K562 (cell line): ENCODE results near the gene HIVEP3. TPM values are rescaled to one million over a fixed set of nuclear protein-coding genes. Genes with fewer than 3 reads are reported as not detected.

Experiments used
- ATAC-seq: fragments of 200-7000 bp; cut with Tn5 transposase; 3 replicates; pipeline ENCODE4 v1.9.1; 2020; ENCODE audit warnings: moderate library complexity
- BruUV-seq: library from RNA; stranded (reverse); fragments of 400-500 nt; replicated peaks from 2 replicates; lab custom pipeline; 2021; lab: Mats Ljungman, UMichigan
- CTCF ChIA-PET: fragments of 300-600 bp; formaldehyde crosslinking; extraction: SDS; loops from one replicate; lab custom pipeline; 2021; ENCODE audit warnings: low intra/inter-chr PET ratio; lab: Yijun Ruan, JAX
- POLR2A ChIA-PET: fragments of 300-600, 350-650 bp; sonication (Branson Sonifier 250); formaldehyde crosslinking; extraction: SDS; loops from one replicate; lab custom pipeline; 2021; ENCODE audit warnings: antibody characterized with exemption, inconsistent platforms; lab: Yijun Ruan, JAX
- DNase-seq, 4 experiments: peaks; one replicate each; pipeline versions ENCODE4 v3.0.0 to v3.0.0-alpha.2; 2011 to 2018; ENCODE audit warnings: low spot score in 3 of 4, mixed read lengths in 3 of 4; ENCODE audit errors: extremely low read depth in 1 of 4
- FAIRE-seq: peaks from 2 replicates; lab custom pipeline; 2011; peaks lifted over from hg19 to GRCh38; lab: Jason Lieb, UNC
- H2AFZ ChIP-seq: 2 replicates; pipeline ENCODE4 v1.6.0; 2011; ENCODE audit warnings: low read depth, low read length, control low read depth, inconsistent platforms
- H3K27ac ChIP-seq: fragments of 200-600 bp; 3 replicates; pipeline ENCODE4 v1.8.0; 2011; ENCODE audit warnings: low read depth, mild to moderate bottlenecking, control low read depth, inconsistent platforms, low read length, moderate library complexity, mixed read lengths; ENCODE audit errors: extremely low read depth
- H3K27me3 ChIP-seq, 2 experiments: fragments of 300-600 bp in 1 of 2; 2 replicates in 1 of 2; 3 replicates in 1 of 2; pipeline versions ENCODE4 v1.6.0 to v1.8.0; 2011; ENCODE audit warnings: inconsistent platforms in 2 of 2, low read length in 2 of 2, mild to moderate bottlenecking in 1 of 2, mixed read lengths in 1 of 2, moderate library complexity in 1 of 2; ENCODE audit not compliant: control insufficient read depth in 2 of 2, insufficient read depth in 2 of 2
- H3K36me3 ChIP-seq: fragments of 300-600 bp; 3 replicates; pipeline ENCODE4 v1.8.0; 2011; ENCODE audit warnings: mild to moderate bottlenecking, low read length, inconsistent platforms; ENCODE audit not compliant: control insufficient read depth, insufficient read depth
- H3K4me1 ChIP-seq, 2 experiments: fragments of 200-600 bp in 1 of 2; replicated peaks in 1 of 2; 2 replicates in 1 of 2; 3 replicates in 1 of 2; pipeline versions ENCODE4 v1.5.1 to v1.8.0; 2011; ENCODE audit warnings: inconsistent platforms in 2 of 2, low read length in 2 of 2, mild to moderate bottlenecking in 1 of 2, mixed read lengths in 1 of 2, moderate library complexity in 1 of 2; ENCODE audit not compliant: control insufficient read depth in 2 of 2, insufficient read depth in 2 of 2
- H3K4me2 ChIP-seq: 2 replicates; pipeline ENCODE4 v1.6.1; 2011; ENCODE audit warnings: low read length, control low read depth, inconsistent platforms, mixed read lengths; ENCODE audit not compliant: insufficient read depth
- H3K4me3 ChIP-seq: fragments of 200-600 bp; sonication (generic), shearing (Covaris generic); 2 replicates; pipeline ENCODE4 v1.5.1; 2016; ENCODE audit warnings: control low read depth, inconsistent platforms
- H3K79me2 ChIP-seq: fragments of 200-600 bp; 3 replicates; pipeline ENCODE4 v1.8.0; 2011; ENCODE audit warnings: low read length, inconsistent platforms; ENCODE audit not compliant: control insufficient read depth, insufficient read depth
- H3K9ac ChIP-seq, 2 experiments: 2 replicates each; pipeline versions ENCODE4 v1.6.0 to v1.6.1; 2011; ENCODE audit warnings: low read depth in 2 of 2, low read length in 2 of 2, control low read depth in 1 of 2, inconsistent platforms in 1 of 2, mild to moderate bottlenecking in 1 of 2, mixed read lengths in 1 of 2; ENCODE audit not compliant: insufficient read depth in 1 of 2
- H3K9me1 ChIP-seq: one replicate; pipeline ENCODE4 v1.6.0; 2011; ENCODE audit warnings: inconsistent platforms, mild to moderate bottlenecking, low read length, moderate library complexity; ENCODE audit not compliant: control insufficient read depth, insufficient read depth
- H3K9me3 ChIP-seq: replicated peaks from 2 replicates; pipeline ENCODE4 v1.5.1; 2011; ENCODE audit warnings: low read depth, low read length, inconsistent platforms; ENCODE audit not compliant: control insufficient read depth, insufficient read depth
- H4K20me1 ChIP-seq: replicated peaks from 2 replicates; pipeline ENCODE4 v1.6.1; 2011; ENCODE audit warnings: low read length, inconsistent platforms, mixed read lengths; ENCODE audit not compliant: control insufficient read depth, insufficient read depth
- AFF1 ChIP-seq, 2 experiments: fragments of 450-650 bp; IDR thresholded peaks; 2 replicates each; pipeline ENCODE4 v1.6.1; 2018; ENCODE audit warnings: mild to moderate bottlenecking in 2 of 2, low read depth in 1 of 2; ENCODE audit not compliant: partially characterized antibody in 2 of 2
- FOSL1 ChIP-seq: fragments of 200-800 bp; sonication (Bioruptor generic); conservative IDR thresholded peaks from 2 replicates; pipeline ENCODE4 v1.6.1; 2016; ENCODE audit warnings: missing genetic modification characterization, missing compliant biosample characterization
- GATA2 ChIP-seq: sonication (generic); formaldehyde crosslinking; IDR thresholded peaks from 2 replicates; pipeline ENCODE4 v1.4.0; 2020; ENCODE audit warnings: mild to moderate bottlenecking, missing genetic modification reagents
- MLX ChIP-seq, 2 experiments: fragments of 450-650 bp in 1 of 2; sonication (generic) in 1 of 2; formaldehyde crosslinking; conservative IDR thresholded peaks; 2 replicates each; pipeline versions ENCODE4 v1.4.0 to v1.8.1; 2020 to 2022; ENCODE audit warnings: mild to moderate bottlenecking in 1 of 2, missing genetic modification reagents in 1 of 2
- ZBTB5 ChIP-seq: fragments of 450-650 bp; IDR thresholded peaks from 2 replicates; pipeline ENCODE4 v1.6.1; 2017; ENCODE audit warnings: antibody characterized with exemption
- ZKSCAN1 ChIP-seq: fragments of 150-350 bp; IDR thresholded peaks from 2 replicates; pipeline ENCODE4 v1.6.1; 2016; ENCODE audit warnings: low read depth, low read length
- whole genome bisulfite sequencing: fragments of 100-300 bp; shearing (Covaris generic); methylation state at CpG from one replicate; pipeline ENCODE4 v1.1.6; 2016; ENCODE audit warnings: low coverage, mixed read lengths; ENCODE audit not compliant: insufficient coverage; ENCODE audit errors: missing lambda C conversion rate; 5-methylcytosine and 5-hydroxymethylcytosine counted together
- in situ Hi-C: fragments of 300-500 bp; cut with MboI; formaldehyde crosslinking; loops from 4 replicates; pipeline ENCODE4 v1.15.0; 2018; ENCODE audit warnings: inconsistent platforms, mixed read lengths
- intact Hi-C: fragments of 100-400 bp; cut with micrococcal nuclease; formaldehyde crosslinking; loops from 2 replicates; pipeline ENCODE4 v1.14.2; 2022
- polyA plus RNA-seq, 8 experiments: library from polyadenylated mRNA; depleted of rRNA in 4 of 8; stranded (reverse) in 5 of 8; unstranded in 3 of 8; fragments of >200 nt; fragmentation: Nextera tagmentation in 2 of 8; fragmentation: Illumina TruSeq in 1 of 8; extraction: Ambion mirVana in 2 of 8; extraction: Trizol in 1 of 8; gene quantifications; 2 replicates each; pipeline versions ENCODE4 v1.2.1 to v1.2.3, GENCODE V29; 2011 to 2014; ENCODE audit warnings: inconsistent platforms in 1 of 8, missing spikeins in 1 of 8
- total RNA-seq, 7 experiments: library from RNA; depleted of rRNA in 6 of 7; stranded (reverse); fragments of >200 nt in 6 of 7; fragmentation: Illumina TruSeq in 2 of 7; extraction: Trizol in 2 of 7; gene quantifications; 2 replicates each; pipeline versions ENCODE4 v1.2.1 to v1.2.3, GENCODE V29; 2011 to 2021; ENCODE audit warnings: low replicate concordance in 1 of 7

Gene HIVEP3
- total and polyA plus RNA-seq, 9 of the 15 experiments (the other 6 are each of a cell fraction or from before 2014, with no cell fraction given) = 0.09 to 0.58 (median 0.34) TPM; not detected in 1

GRCh38 chr1:41486371-41487125 is 432.2 kb downstream of the HIVEP3 start (continued):
- TF ChIP-seq ZBTB5 = no peak
- TF ChIP-seq MLX (CRISPR knock-in tag; conservative IDR thresholded peaks at IDR 0.05) = no peak

- peaks cover 6 to 19% of the 10 kb centered on the region in 2 experiments; a peak in 4 of 5 replicates for H3K4me1 ChIP-seq
- peaks cover 6 to 70% of the 10 kb centered on the region in 2 experiments; a peak in 3 of 5 replicates for H3K27me3 ChIP-seq
- BruUV-seq = no TSS peak
- FAIRE-seq (no peak), DNase-seq (no peak), ATAC-seq (no peak)
- no peak overlapping the region for H3K9ac ChIP-seq
- H3K4me3 ChIP-seq = no peak overlapping the region
- in situ Hi-C loops (no loop called here), intact Hi-C loops (no loop called here)
- H3K27ac ChIP-seq = no peak overlapping the region
- H3K79me2 ChIP-seq = no peaks in the 10 kb centered on the region
- H3K9me1 ChIP-seq = no peaks in the 10 kb centered on the region
- no peaks in the 10 kb centered on the region for H3K36me3 ChIP-seq
- ChIA-PET POLR2A (interaction anchor here (0.6 to 1.7 kb wide), 2 partner anchors 10 to 463 kb away, joined by 3 to 4 read pairs; no protein-coding TSS in a partner anchor), CTCF (no interaction called here)
- no peak overlapping the region for H2AFZ ChIP-seq
- no peak overlapping the region for H3K4me2 ChIP-seq
- TF ChIP-seq ZKSCAN1 (peak; percentile 10; the same call in 1 of the 2 replicates), AFF1 (IDR thresholded peaks at IDR 0.05; ENCODE audit: low read depth in 1 of 2, partially characterized antibody in 2 of 2) (no peak), FOSL1 (tag) (peak; percentile 88), GATA2 (CRISPR knock-in tag) (0 out of 2 replicates have a peak, but pooled peaks have one; percentile 4)
- peaks cover 6% of the 10 kb centered on the region; the same call in 1 of the 2 replicates for H4K20me1 ChIP-seq
- 10% methylated on average over 4 of the region's 4 CpGs for WGBS
- no peaks in the 10 kb centered on the region for H3K9me3 ChIP-seq
Observed at GRCh38 chr1:41486053-41486370, 432.7 kb downstream of the HIVEP3 start.
